HepG2 (cell line): ENCODE measurements around the gene WDFY1. TPM values are rescaled to one million over a fixed set of nuclear protein-coding genes. Genes with fewer than 3 reads are reported as not detected.

Experiments
- ATAC-seq: fragments of 200-7000 bp; cut with Tn5 transposase; 3 replicates; pipeline ENCODE4 v1.9.1; 2020; ENCODE audit warnings: mild to moderate bottlenecking, moderate library complexity
- Bru-seq: library from RNA; stranded (reverse); fragments of 400-500 nt; gene quantifications from one replicate; lab custom pipeline; 2021; lab: Mats Ljungman, UMichigan
- BruChase-seq, 2 experiments: library from RNA; stranded (reverse); fragments of 400-500 nt; gene quantifications; one replicate each; lab custom pipeline; 2021; lab: Mats Ljungman, UMichigan
- BruUV-seq: library from RNA; stranded (reverse); fragments of 400-500 nt; replicated peaks from 2 replicates; lab custom pipeline; 2021; lab: Mats Ljungman, UMichigan
- CTCF ChIA-PET: fragments of 300-600 bp; formaldehyde crosslinking; extraction: SDS; loops from one replicate; lab custom pipeline; 2021; ENCODE audit warnings: low total read pairs, inconsistent platforms, low intra/inter-chr PET ratio; lab: Yijun Ruan, JAX
- POLR2A ChIA-PET: fragments of 350-600 bp; sonication (Branson Sonifier 250); formaldehyde crosslinking; loops from one replicate; lab custom pipeline; 2020; ENCODE audit warnings: antibody characterized with exemption, inconsistent platforms; lab: Yijun Ruan, JAX
- DNase-seq: peaks from one replicate; pipeline ENCODE4 v3.0.0-alpha.2; 2015; ENCODE audit warnings: low spot score
- FAIRE-seq: peaks from 3 replicates; lab custom pipeline; 2011; peaks lifted over from hg19 to GRCh38; lab: Jason Lieb, UNC
- H2AFZ ChIP-seq: one replicate; pipeline ENCODE4 v1.6.1; 2011; ENCODE audit warnings: low read length, inconsistent platforms
- H3K27ac ChIP-seq: fragments of 300-600 bp; 3 replicates; pipeline ENCODE4 v1.8.0; 2011; ENCODE audit warnings: mixed run types, mild to moderate bottlenecking, mixed read lengths, low read length, inconsistent platforms; ENCODE audit not compliant: insufficient read depth; ENCODE audit errors: extremely low read length
- H3K27me3 ChIP-seq, 2 experiments: fragments of 200-600 bp in 1 of 2; 2 replicates in 1 of 2; 3 replicates in 1 of 2; pipeline versions ENCODE4 v1.6.0 to v1.8.0; 2011; ENCODE audit warnings: low read length in 2 of 2, mild to moderate bottlenecking in 2 of 2, moderate library complexity in 2 of 2, inconsistent platforms in 1 of 2; ENCODE audit not compliant: insufficient read depth in 2 of 2, control insufficient read depth in 1 of 2
- H3K36me3 ChIP-seq, 2 experiments: fragments of 200-600 bp in 1 of 2; replicated peaks in 1 of 2; 2 replicates in 1 of 2; 3 replicates in 1 of 2; pipeline versions ENCODE4 v1.5.1 to v1.8.0; 2011; ENCODE audit warnings: low read length in 2 of 2, inconsistent platforms in 1 of 2; ENCODE audit not compliant: insufficient read depth in 2 of 2, control insufficient read depth in 1 of 2
- H3K4me1 ChIP-seq: 2 replicates; pipeline ENCODE4 v1.5.1; 2012; ENCODE audit warnings: low read length, inconsistent platforms; ENCODE audit not compliant: insufficient read depth
- H3K4me2 ChIP-seq: 2 replicates; pipeline ENCODE4 v1.6.0; 2011; ENCODE audit warnings: low read depth, low read length, inconsistent platforms
- H3K4me3 ChIP-seq, 3 experiments: fragments of 200-600 bp in 1 of 3; sonication (generic), shearing (Covaris generic) in 1 of 3; replicated peaks in 1 of 3; 2 replicates each; pipeline ENCODE4 v1.5.1; 2011 to 2016; ENCODE audit warnings: low read length in 3 of 3, inconsistent platforms in 2 of 3, low read depth in 2 of 3, mild to moderate bottlenecking in 2 of 3, control low read depth in 1 of 3, mixed read lengths in 1 of 3; ENCODE audit not compliant: insufficient read depth in 1 of 3
- H3K79me2 ChIP-seq: one replicate; pipeline ENCODE4 v1.6.1; 2011; ENCODE audit warnings: low read length, inconsistent platforms; ENCODE audit not compliant: insufficient read depth
- H3K9ac ChIP-seq: 2 replicates; pipeline ENCODE4 v1.6.0; 2011; ENCODE audit warnings: mild to moderate bottlenecking, low read depth, low read length, inconsistent platforms; ENCODE audit not compliant: insufficient read depth
- H3K9me3 ChIP-seq: 2 replicates; pipeline ENCODE4 v1.5.1; 2012; ENCODE audit warnings: mild to moderate bottlenecking, low read length
- H4K20me1 ChIP-seq: 2 replicates; pipeline ENCODE4 v1.6.0; 2011; ENCODE audit warnings: inconsistent platforms, mild to moderate bottlenecking, low read length, moderate library complexity; ENCODE audit not compliant: insufficient read depth
- DDIT3 ChIP-seq: sonication (generic); formaldehyde crosslinking; IDR thresholded peaks from 2 replicates; pipeline ENCODE4 v1.4.0; 2020; ENCODE audit warnings: mild to moderate bottlenecking, missing genetic modification reagents
- DR1 ChIP-seq: sonication (generic); formaldehyde crosslinking; IDR thresholded peaks from 2 replicates; pipeline ENCODE4 v1.8.0; 2021; ENCODE audit warnings: mild to moderate bottlenecking, missing genetic modification reagents, inconsistent platforms
- EZH2 ChIP-seq: conservative IDR thresholded peaks from 2 replicates; pipeline ENCODE4 v1.6.1; 2012; ENCODE audit warnings: mild to moderate bottlenecking, low read depth, low read length, moderate library complexity
- HCFC1 ChIP-seq: fragments of 150-350 bp; IDR thresholded peaks from 2 replicates; pipeline ENCODE4 v1.6.1; 2014; ENCODE audit warnings: low read depth, low read length
- HMGA1 ChIP-seq: sonication (generic); formaldehyde crosslinking; conservative IDR thresholded peaks from 2 replicates; pipeline ENCODE4 v1.4.0; 2020; ENCODE audit warnings: missing genetic modification reagents
- KMT2B ChIP-seq: IDR thresholded peaks from 2 replicates; pipeline ENCODE4 v1.6.1; 2016; ENCODE audit warnings: missing genetic modification reagents, missing compliant biosample characterization
- SAP130 ChIP-seq: IDR thresholded peaks from 2 replicates; pipeline ENCODE4 v1.6.1; 2016; ENCODE audit warnings: low read depth
- SUZ12 ChIP-seq: fragments of 150-350 bp; IDR thresholded peaks from 2 replicates; pipeline ENCODE4 v1.6.1; 2014; ENCODE audit warnings: low read depth, low read length
- ZBTB46 ChIP-seq: sonication (generic); formaldehyde crosslinking; IDR thresholded peaks from 2 replicates; pipeline ENCODE4 v1.4.0; 2020; ENCODE audit warnings: mild to moderate bottlenecking, missing genetic modification reagents, borderline replicate concordance
- ZNF460 ChIP-seq: sonication (generic); formaldehyde crosslinking; IDR thresholded peaks from 2 replicates; pipeline ENCODE4 v1.5.1; 2020; ENCODE audit warnings: missing genetic modification reagents, mild to moderate bottlenecking, borderline replicate concordance
- ZNF782 ChIP-seq: sonication (generic); formaldehyde crosslinking; IDR thresholded peaks from 2 replicates; pipeline ENCODE4 v1.4.0; 2020; ENCODE audit warnings: missing genetic modification reagents, mild to moderate bottlenecking, borderline replicate concordance
- WGBS: methylation state at CpG from one replicate; pipeline ENCODE4 v1.1.6; 2017; ENCODE audit warnings: low lambda C conversion rate; 5-methylcytosine and 5-hydroxymethylcytosine counted together
- in situ Hi-C: cut with HindIII; loops from 2 replicates; pipeline ENCODE4 v1.10.0; 2017; ENCODE audit warnings: low pct_unique_long_range_greater_than_20kb; ENCODE audit not compliant: extremely low pct_ligation_motif_present
- intact Hi-C: fragments of 100-400 bp; cut with micrococcal nuclease; formaldehyde crosslinking; loops from one replicate; pipeline ENCODE4 v1.10.0; 2022; ENCODE audit not compliant: unreplicated experiment
- long read RNA-seq, 2 experiments: library from RNA in 1 of 2; library from polyadenylated mRNA in 1 of 2; stranded (forward) in 1 of 2; unstranded in 1 of 2; transcript quantifications; one replicate each; pipeline ENCODE4 v2.0.0, GENCODE V29; 2019 to 2022
- polyA minus RNA-seq, 3 experiments: library from RNA; depleted of rRNA, polyadenylated mRNA; stranded (reverse); fragments of >200 nt; gene quantifications; 2 replicates each; pipeline ENCODE4 v1.2.3, GENCODE V29; 2011; ENCODE audit warnings: low replicate concordance in 1 of 3
- polyA plus RNA-seq, 8 experiments: library from polyadenylated mRNA; depleted of rRNA in 3 of 8; stranded (reverse) in 7 of 8; unstranded in 1 of 8; fragments of >200 nt; fragmentation: Illumina TruSeq in 4 of 8; extraction: Trizol in 4 of 8; gene quantifications; 2 replicates each; pipeline versions ENCODE4 v1.2.1 to v1.2.3, GENCODE V29; 2011 to 2016; ENCODE audit warnings: low read depth in 4 of 8, missing spikeins in 1 of 8, mixed read lengths in 1 of 8; ENCODE audit not compliant: insufficient read depth in 1 of 8
- total RNA-seq, 5 experiments: library from RNA; depleted of rRNA; stranded (reverse); fragments of >200 nt; fragmentation: Illumina TruSeq; extraction: Trizol; gene quantifications; 2 replicates each; pipeline ENCODE4 v1.2.3, GENCODE V29; 2016; ENCODE audit warnings: low read depth in 1 of 5
- TF ChIP-seq, protein P1 (sequence below): sonication (generic); formaldehyde crosslinking; IDR thresholded peaks from 2 replicates; pipeline ENCODE4 v1.8.0; 2022; ENCODE audit warnings: mild to moderate bottlenecking, missing genetic modification reagents, borderline replicate concordance

Gene WDFY1, protein sequence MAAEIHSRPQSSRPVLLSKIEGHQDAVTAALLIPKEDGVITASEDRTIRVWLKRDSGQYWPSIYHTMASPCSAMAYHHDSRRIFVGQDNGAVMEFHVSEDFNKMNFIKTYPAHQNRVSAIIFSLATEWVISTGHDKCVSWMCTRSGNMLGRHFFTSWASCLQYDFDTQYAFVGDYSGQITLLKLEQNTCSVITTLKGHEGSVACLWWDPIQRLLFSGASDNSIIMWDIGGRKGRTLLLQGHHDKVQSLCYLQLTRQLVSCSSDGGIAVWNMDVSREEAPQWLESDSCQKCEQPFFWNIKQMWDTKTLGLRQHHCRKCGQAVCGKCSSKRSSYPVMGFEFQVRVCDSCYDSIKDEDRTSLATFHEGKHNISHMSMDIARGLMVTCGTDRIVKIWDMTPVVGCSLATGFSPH
- total RNA-seq (2016; rRNA removed; fragmentation: Illumina TruSeq; extraction: Trizol): 77.0 and 92.1 TPM in 2 replicates
- 11.5 and 14.6 TPM in 2 replicates for total RNA-seq (2016; cell fraction: cytosol; rRNA removed; fragmentation: Illumina TruSeq; extraction: Trizol; ENCODE audit: low read depth)
- 74.9 and 94.6 TPM in 2 replicates for total RNA-seq (2016; cell fraction: insoluble cytoplasmic fraction; rRNA removed; fragmentation: Illumina TruSeq; extraction: Trizol)
- total RNA-seq (2016; cell fraction: membrane; rRNA removed; fragmentation: Illumina TruSeq; extraction: Trizol): 26.9 and 28.9 TPM in 2 replicates
- 97.2 and 104 TPM in 2 replicates for total RNA-seq (2016; cell fraction: nucleus; rRNA removed; fragmentation: Illumina TruSeq; extraction: Trizol)
- polyA plus RNA-seq (2011; rRNA removed): 77.1 and 78.4 TPM in 2 replicates
- polyA plus RNA-seq (2011; cell fraction: cytosol; rRNA removed): 40.1 and 47.7 TPM in 2 replicates
- polyA plus RNA-seq (2011; cell fraction: nucleus; rRNA removed): 98.7 and 128 TPM in 2 replicates
- polyA plus RNA-seq (2012): 36.5 and 42.3 TPM in 2 replicates
- 4.0 and 4.3 TPM in 2 replicates for polyA plus RNA-seq (2016; cell fraction: cytosol; fragmentation: Illumina TruSeq; extraction: Trizol; ENCODE audit: low read depth)
- 72.6 and 75.5 TPM in 2 replicates for polyA plus RNA-seq (2016; cell fraction: insoluble cytoplasmic fraction; fragmentation: Illumina TruSeq; extraction: Trizol; ENCODE audit: low read depth)
- polyA plus RNA-seq (2016; cell fraction: membrane; fragmentation: Illumina TruSeq; extraction: Trizol; ENCODE audit: low read depth): 10.6 and 12.5 TPM in 2 replicates
- polyA plus RNA-seq (2016; cell fraction: nucleus; fragmentation: Illumina TruSeq; extraction: Trizol; ENCODE audit: insufficient read depth, low read depth): 136 and 138 TPM in 2 replicates
- 55.3 and 443 TPM in 2 replicates for polyA minus RNA-seq (2011; rRNA and poly(A)+ RNA removed; ENCODE audit: low replicate concordance)
- polyA minus RNA-seq (2011; cell fraction: cytosol; rRNA and poly(A)+ RNA removed): 49.8 and 57.9 TPM in 2 replicates
- polyA minus RNA-seq (2011; cell fraction: nucleus; rRNA and poly(A)+ RNA removed): 186 and 218 TPM in 2 replicates
- percentile 87 among the genes with signal in this experiment for Bru-seq, nascent RNA
- percentile 89 among the genes with signal in this experiment for BruChase-seq, experiment 1, labeled RNA remaining after a 6-hour chase
- percentile 85 among the genes with signal in this experiment for BruChase-seq, experiment 2, labeled RNA remaining after a 2-hour chase
- long read RNA-seq, experiment 1, full-length matches to known transcripts: 31 of 36 reads
- long read RNA-seq, experiment 1, partial matches to known transcripts: 1 of 36 reads
- long read RNA-seq, experiment 1, other reads (novel, unspliced or antisense): 4 of 36 reads
- long read RNA-seq, experiment 2, full-length matches to known transcripts: 8 of 65 reads
- long read RNA-seq, experiment 2, partial matches to known transcripts: 0 of 65 reads
- long read RNA-seq, experiment 2, other reads (novel, unspliced or antisense): 57 of 65 reads

DNA sequence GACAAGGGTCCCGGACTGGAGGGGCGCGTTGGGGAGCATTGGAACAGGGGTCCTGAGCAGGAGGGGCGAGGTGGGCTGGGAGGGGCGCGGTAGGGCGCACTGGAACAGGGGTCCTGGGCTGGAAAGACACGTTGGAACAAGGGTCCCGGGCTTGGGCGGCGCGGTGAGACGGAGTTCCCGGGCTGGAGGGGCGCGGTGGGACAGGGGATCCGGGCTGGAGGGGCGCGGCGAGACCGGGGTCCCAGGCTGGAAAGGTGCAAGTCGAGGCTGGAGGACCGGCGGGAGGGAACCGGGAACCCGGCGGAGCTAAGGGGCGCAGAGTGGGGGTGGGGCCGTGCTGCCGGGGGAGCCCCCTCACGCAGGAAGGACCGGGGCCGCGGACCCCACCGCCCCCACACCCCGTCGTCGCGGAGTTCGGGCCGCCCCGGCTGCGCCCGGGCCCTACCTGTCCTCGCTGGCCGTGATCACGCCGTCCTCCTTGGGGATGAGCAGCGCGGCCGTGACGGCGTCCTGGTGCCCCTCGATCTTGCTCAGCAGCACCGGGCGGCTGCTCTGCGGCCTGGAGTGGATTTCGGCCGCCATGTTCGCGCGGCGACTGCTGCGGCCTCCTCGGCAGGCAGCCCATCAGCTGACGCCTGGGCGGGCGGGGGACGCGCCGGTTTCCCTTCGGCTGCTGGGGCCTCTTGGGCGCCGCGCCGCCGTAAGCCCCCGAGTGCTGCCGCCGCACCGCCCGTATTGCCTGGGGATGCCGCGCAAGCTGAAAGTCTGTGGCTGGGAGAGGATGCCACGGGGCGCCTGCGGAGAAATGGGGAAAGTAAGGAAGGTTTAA, at the start of gene WDFY1:
Gene WDFY1 (minus strand): TSS at position 633 of the 829 bp plus-strand sequence. CDS start 51 bp downstream, at position 582.
- Histone ChIP-seq H3K9ac (peak within 1 kb of the TSS; percentile 98), H3K27me3 (no peaks in the 10 kb centered on the region; a peak in 1 of 5 replicates), H3K27ac (peak within 1 kb of the TSS; percentile 85), H3K4me3 (peak within 1 kb of the TSS; percentile 80 to 100 (median 99)), H3K79me2 (peaks cover 44% of the 10 kb centered on the region), H4K20me1 (peaks cover 11% of the 10 kb centered on the region; the same call in 1 of the 2 replicates), H3K36me3 (no peaks in the 10 kb centered on the region), H3K4me2 (peak within 1 kb of the TSS; percentile 94), H3K4me1 (peaks cover 37% of the 10 kb centered on the region), H3K9me3 (no peaks in the 10 kb centered on the region), H2AFZ (no peak within 1 kb of the TSS)
- FAIRE-seq: no peak
- POLR2A ChIA-PET: interaction anchor here (0.7 to 3.6 kb wide), 8 partner anchors 9 to 201 kb away, joined by 3 to 69 read pairs (median 6); partner anchors contain the start of gene MRPL44
- intact Hi-C loops (loop anchor here (1.0 to 2.0 kb wide), 2 partner anchors 15 to 36 kb away; no protein-coding TSS in a partner anchor), in situ Hi-C loops (no loop called here)
- ATAC-seq: peak; percentile 95
- 1% methylated on average over 59 of the region's 87 CpGs for WGBS
- peak; percentile 75 for DNase-seq
- BruUV-seq: no TSS peak
- CTCF ChIA-PET: interaction anchor here (0.7 kb wide), 1 partner anchor 26 kb away, joined by 3 read pairs; no protein-coding TSS in a partner anchor
- TF ChIP-seq ZNF460 (CRISPR knock-in tag): no peak; the same call in 1 of the 2 replicates
- TF ChIP-seq KMT2B: peak; percentile 96
- no peak for TF ChIP-seq HMGA1
- no peak for TF ChIP-seq DDIT3
- TF ChIP-seq, protein P1, sequence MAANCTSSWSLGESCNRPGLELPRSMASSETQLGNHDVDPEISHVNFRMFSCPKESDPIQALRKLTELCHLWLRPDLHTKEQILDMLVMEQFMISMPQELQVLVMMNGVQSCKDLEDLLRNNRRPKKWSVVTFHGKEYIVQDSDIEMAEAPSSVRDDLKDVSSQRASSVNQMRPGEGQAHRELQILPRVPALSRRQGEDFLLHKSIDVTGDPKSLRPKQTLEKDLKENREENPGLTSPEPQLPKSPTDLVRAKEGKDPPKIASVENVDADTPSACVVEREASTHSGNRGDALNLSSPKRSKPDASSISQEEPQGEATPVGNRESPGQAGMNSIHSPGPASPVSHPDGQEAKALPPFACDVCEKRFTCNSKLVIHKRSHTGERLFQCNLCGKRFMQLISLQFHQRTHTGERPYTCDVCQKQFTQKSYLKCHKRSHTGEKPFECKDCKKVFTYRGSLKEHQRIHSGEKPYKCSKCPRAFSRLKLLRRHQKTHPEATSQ (CRISPR knock-in tag): peak; percentile 89
- TF ChIP-seq DR1 (CRISPR knock-in tag): peak; percentile 83
- TF ChIP-seq HCFC1: no peak; the same call in 1 of the 2 replicates
- peak; percentile 99 for TF ChIP-seq SAP130 (CRISPR knock-in tag)
- TF ChIP-seq SUZ12: no peak
- no peak for TF ChIP-seq ZBTB46 (CRISPR knock-in tag)
- TF ChIP-seq ZNF782 (CRISPR knock-in tag): peak; percentile 88; the same call in 1 of the 2 replicates
- no peak for TF ChIP-seq EZH2
